GM12873 (cell line): ENCODE measurements around the gene LRRC3B.

Experiments used
- CTCF ChIP-seq: IDR thresholded peaks from 2 replicates; pipeline ENCODE4 v1.5.1; 2012; ENCODE audit warnings: low read depth, mild to moderate bottlenecking, moderate library complexity, low read length, control low read depth; ENCODE audit not compliant: insufficient read depth; ENCODE audit errors: missing control alignments

Gene LRRC3B

GRCh38 chr3:26624209-26624765 is 1.7 kb downstream of the LRRC3B start:
- TF ChIP-seq CTCF: no peak

- no peak for TF ChIP-seq CTCF
These were observed 2.6 kb downstream of the LRRC3B start for GRCh38 chr3:26625187-26625586.

- no peak for TF ChIP-seq CTCF
These were observed 4.5 kb downstream of the LRRC3B start for GRCh38 chr3:26627080-26627479.

- no peak for TF ChIP-seq CTCF
These were observed 6.3 kb downstream of the LRRC3B start for GRCh38 chr3:26628915-26629314.

- no peak for TF ChIP-seq CTCF
These were observed 8.3 kb downstream of the LRRC3B start for GRCh38 chr3:26630669-26631389.

- TF ChIP-seq CTCF: no peak
These were observed 8.8 kb downstream of the LRRC3B start for GRCh38 chr3:26631390-26631738.

GRCh38 chr3:26634601-26635000 is 12.0 kb downstream of the LRRC3B start:
- TF ChIP-seq CTCF: no peak
